Measurements from ENCODE around the gene ASNSD1.

DNA sequence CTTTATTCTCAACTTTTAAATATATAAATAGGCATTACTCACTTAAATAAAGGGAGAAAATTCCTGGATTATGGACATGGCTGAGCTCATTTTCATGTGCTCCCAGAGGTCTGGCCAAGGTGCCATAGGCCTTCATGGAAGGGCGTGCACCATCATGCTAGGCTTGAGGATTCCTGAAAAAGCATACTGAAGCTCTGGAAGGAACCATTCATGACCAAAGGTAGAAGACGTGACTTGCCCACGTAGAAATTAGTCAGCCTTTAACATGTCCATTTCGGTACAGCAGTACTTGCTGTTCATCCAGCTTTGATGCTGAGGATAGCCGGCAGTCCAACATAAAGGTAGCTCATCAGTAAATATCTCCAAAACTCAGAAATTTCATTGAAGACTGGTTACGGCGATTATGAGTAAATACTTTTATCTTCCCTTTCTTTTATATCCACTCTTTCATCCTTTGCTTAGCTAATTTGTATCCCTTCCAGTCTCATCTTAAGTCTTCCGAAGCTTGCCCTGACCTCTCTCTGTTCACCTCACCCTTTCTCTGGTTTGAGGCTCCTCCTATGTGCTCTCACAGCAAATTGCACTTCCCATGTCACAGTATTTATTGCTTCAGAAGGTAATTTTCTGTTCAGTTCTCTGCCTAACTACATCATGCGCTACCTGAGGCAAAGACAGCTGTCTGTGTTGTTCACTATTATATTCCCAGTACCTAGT lies 32.3 kb upstream of the ASNSD1 start:
- TF ChIP-seq, protein P1, sequence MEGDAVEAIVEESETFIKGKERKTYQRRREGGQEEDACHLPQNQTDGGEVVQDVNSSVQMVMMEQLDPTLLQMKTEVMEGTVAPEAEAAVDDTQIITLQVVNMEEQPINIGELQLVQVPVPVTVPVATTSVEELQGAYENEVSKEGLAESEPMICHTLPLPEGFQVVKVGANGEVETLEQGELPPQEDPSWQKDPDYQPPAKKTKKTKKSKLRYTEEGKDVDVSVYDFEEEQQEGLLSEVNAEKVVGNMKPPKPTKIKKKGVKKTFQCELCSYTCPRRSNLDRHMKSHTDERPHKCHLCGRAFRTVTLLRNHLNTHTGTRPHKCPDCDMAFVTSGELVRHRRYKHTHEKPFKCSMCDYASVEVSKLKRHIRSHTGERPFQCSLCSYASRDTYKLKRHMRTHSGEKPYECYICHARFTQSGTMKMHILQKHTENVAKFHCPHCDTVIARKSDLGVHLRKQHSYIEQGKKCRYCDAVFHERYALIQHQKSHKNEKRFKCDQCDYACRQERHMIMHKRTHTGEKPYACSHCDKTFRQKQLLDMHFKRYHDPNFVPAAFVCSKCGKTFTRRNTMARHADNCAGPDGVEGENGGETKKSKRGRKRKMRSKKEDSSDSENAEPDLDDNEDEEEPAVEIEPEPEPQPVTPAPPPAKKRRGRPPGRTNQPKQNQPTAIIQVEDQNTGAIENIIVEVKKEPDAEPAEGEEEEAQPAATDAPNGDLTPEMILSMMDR (IDR thresholded peaks at IDR 0.05): no peak
- no peak for TF ChIP-seq ZFX (IDR thresholded peaks at IDR 0.05; ENCODE audit: borderline replicate concordance)

All from 22Rv1 (cell line).